IPS-NIHi7 (cell line): Measurements from ENCODE around the gene CARS1.
A peak's percentile ranks its signal among the peaks of the same experiment; 100 is the strongest.

ENCODE experiments used
- DNase-seq: peaks from one replicate; pipeline ENCODE4 v3.0.0; 2012; ENCODE audit warnings: mixed read lengths; ENCODE audit errors: extremely low spot score

Gene CARS1

GRCh38 chr11:3060436-3061025, 3.3 kb upstream of the CARS1 start:
- DNase-seq = no peak

- no peak for DNase-seq
Observed at GRCh38 chr11:3058753-3059664, 1.8 kb upstream of the CARS1 start.

- no peak for DNase-seq
Observed at GRCh38 chr11:3056296-3057068, 741 bp downstream of the CARS1 start.

GRCh38 chr11:3055891-3056290, 1.3 kb downstream of the CARS1 start:
- no peak for DNase-seq

GRCh38 chr11:3052567-3052966, 4.7 kb downstream of the CARS1 start:
- no peak for DNase-seq

- DNase-seq = no peak
Observed at GRCh38 chr11:3052109-3052479, 5.1 kb downstream of the CARS1 start.

GRCh38 chr11:3051196-3052108, 5.8 kb downstream of the CARS1 start:
- no peak for DNase-seq

GRCh38 chr11:3050386-3051195, 6.6 kb downstream of the CARS1 start:
- no peak for DNase-seq

GRCh38 chr11:3049430-3050243, 7.6 kb downstream of the CARS1 start:
- DNase-seq = no peak

GRCh38 chr11:3047637-3048036, 9.6 kb downstream of the CARS1 start:
- no peak for DNase-seq

GRCh38 chr11:3046641-3047040, 10.6 kb downstream of the CARS1 start:
- DNase-seq = no peak

- peak; percentile 55 for DNase-seq
Observed at GRCh38 chr11:3046190-3046589, 11.0 kb downstream of the CARS1 start.

GRCh38 chr11:3044915-3045314, 12.3 kb downstream of the CARS1 start:
- DNase-seq = no peak

- DNase-seq = no peak
Observed at GRCh38 chr11:3044004-3044403, 13.2 kb downstream of the CARS1 start.

GRCh38 chr11:3043315-3043871, 13.8 kb downstream of the CARS1 start:
- DNase-seq = no peak

- DNase-seq = no peak
Observed at GRCh38 chr11:3042496-3043314, 14.5 kb downstream of the CARS1 start.

GRCh38 chr11:3041699-3042441, 15.4 kb downstream of the CARS1 start:
- no peak for DNase-seq

- no peak for DNase-seq
Observed at GRCh38 chr11:3040881-3041280, 16.3 kb downstream of the CARS1 start.
